ENCODE data around the gene DNAH6.
"Not testable (repeated sequence)": the region's sequence is repeated elsewhere in the genome, so short reads cannot be mapped to it uniquely, and the experiment has no call there.

The DNAH6 gene

DNA sequence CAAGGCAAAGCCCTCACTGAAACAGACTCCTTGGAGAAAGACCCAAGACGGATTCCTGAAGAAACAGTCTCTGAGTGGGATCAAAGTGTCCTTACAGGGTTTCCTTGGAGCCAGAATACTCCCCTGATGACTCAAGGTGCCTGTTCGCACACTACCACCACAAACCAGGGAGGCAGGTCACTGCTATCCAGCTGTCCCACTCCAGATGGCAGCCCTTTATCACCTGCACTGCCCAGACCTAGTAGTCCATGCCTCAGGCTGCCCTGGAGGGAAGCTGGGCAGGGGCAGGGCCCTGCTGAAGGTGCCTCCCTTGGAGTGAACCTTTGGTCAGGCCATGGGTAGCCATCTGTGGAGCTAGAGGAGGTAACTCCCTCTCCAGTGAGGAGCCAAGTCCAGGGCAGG lies 330.4 kb downstream of the DNAH6 start:
- peak; percentile 3 for DNase-seq

DNA sequence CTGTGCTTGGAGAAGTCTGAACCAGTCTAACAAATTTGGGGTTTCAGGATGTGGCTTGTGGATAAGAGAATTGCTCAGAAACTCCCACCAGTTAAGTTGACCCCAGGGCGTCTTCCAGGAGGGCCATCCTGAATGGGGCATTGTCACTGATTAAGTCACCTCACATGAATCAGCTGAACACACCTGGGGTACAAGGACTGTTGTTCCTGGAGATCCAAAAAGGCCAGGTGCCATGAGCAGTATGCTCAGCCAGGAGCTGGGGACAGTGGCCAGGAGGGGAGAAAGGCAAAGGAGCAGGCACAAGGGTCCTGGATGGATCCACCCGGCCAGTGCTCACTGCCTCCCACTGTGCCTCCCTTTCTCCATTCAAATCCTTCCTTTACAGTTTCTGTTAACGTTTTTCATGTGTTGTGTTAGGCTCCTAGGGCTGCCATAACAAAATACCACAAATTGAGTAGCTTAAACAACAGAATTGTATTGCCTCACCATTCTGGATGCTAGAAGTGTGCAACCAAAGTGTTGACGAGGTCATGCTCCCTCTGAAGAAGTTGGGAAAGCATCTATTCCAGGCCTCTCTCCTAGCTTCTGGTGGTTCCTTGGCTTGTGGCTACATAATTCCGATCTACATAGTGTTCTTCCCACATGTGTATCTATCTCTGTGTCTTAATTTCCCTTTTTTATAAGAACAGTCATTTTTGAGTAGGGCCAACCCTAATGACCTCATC lies 331.2 kb downstream of the DNAH6 start:
- no peak for DNase-seq

DNA sequence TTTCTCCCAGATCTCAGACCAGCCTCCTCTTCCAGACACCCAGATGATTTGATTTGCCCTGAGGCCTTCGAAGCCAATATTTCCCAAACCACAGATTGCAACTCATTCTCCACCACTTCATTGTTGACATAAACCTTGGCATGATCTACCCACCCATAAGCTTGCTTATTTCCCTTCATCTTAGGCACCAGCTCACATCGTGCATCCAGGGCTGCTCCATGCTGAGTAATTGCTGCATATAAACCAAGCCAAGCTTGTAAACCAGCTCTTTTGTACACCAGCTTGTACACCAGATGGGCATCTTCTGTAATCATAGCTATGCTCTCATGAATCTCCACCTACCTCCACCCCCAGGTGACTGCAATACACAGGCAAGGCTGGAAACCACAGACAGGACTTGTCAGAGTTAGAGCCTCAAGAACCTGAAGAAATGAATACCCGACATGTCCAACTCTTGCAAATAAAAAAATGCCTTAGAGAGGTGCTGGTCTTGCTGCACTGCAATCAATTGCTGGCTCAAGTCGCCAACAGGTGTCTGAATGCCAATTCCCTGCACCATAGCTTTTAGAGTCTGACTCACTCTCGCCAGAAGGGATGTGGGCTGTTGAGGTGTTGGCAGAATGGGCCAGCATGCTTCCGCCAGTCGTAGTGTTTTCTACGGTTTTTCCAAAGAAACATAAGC lies 333.1 kb downstream of the DNAH6 start:
- peak; percentile 97 for DNase-seq

DNA sequence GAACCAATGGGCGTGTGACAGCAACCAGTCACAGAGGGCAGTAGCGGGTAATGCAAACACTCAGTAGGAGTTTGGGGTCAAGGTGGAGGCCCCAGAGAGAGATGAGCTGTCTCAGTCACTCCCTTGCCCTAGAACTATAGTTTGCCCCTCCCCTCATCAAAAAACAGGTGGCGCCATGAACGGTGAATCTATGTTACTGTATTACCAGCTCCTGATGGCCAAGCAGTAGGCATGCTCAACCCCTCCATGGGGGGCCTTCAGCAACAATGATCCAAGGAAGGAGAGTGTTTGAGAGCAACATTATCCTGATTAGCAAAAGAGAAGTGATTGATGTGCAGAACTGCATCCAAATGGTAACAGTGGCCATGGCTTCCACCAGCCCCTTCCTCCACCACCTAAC lies 334.2 kb downstream of the DNAH6 start:
- DNase-seq: no peak

DNA sequence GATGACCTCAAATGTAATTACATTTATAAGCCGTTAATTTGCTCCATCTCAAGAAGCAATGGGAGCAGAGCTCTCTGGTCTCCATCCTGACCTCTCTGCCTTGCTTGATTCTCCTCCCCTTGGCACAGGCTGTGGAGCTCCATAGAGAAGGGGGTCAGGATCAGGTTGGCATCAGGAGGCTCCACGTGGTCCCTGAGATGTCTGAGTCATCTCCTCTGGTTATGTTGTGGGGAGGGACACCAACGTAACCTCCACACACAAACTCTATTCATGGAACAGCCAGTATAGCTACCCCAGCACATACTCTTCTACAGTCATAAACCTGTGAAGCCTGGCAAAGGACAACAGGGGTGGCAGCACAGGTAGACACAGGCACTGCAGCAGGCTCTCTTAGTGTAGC lies 335.6 kb downstream of the DNAH6 start:
- no peak for DNase-seq

DNA sequence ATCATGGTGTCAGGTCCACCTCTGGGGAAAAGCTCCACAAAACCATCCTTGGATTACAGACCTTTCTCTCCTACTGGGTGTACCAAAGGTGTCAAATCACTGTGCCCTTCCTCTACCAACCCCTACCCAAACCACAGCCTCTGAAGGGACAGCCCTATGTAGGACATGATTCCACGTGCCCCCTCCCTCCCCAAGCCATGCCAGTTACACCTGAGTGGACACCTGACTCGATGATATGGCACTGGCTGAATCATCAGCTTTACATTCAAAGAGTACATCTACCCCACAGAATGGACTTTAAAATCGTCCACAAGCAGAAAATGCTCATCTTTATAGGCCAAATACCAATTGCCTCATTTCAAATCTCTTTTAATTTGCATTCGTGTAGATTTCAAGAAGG lies 338.6 kb downstream of the DNAH6 start:
- no peak for DNase-seq

DNA sequence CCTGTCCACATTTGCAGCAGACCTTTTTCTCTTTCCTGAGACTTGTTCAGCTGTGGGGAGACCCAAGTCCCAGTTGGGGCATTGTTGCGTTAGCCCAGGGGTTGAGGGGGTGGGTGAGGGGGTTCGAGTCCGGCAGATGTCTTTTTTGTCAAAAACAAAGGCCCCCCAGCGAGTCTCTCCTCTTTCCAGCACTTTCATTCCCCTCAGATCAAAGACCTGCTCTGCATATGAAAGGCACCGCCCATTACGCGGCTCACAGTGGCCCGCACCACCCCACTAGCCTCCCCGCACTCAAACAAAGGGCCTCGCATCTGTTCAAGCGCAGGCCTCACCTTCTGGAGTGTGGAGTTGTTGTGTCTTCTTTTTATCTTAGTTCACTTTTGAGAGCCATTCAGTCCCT lies 339.4 kb downstream of the DNAH6 start:
- no peak for DNase-seq

DNA sequence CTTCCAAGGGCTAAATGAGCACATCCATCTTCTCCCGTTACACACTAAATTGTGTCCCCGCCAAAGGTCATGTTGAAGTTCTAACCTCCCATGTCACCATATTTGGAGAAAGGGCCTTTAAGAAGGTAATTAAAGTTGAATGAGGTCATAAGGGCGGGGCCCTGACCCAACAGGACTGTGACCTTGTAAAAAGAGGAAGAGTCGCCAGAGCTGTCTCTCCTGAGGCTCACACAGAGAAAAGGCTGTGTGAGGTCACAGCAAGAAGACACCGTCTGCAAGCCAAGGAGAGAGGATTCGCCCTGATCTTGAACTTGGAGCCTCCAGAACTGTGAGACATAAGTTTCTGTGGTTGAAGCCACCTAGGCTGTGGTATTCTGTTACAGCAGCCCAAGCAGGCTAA lies 340.5 kb downstream of the DNAH6 start:
- DNase-seq: no peak

DNA sequence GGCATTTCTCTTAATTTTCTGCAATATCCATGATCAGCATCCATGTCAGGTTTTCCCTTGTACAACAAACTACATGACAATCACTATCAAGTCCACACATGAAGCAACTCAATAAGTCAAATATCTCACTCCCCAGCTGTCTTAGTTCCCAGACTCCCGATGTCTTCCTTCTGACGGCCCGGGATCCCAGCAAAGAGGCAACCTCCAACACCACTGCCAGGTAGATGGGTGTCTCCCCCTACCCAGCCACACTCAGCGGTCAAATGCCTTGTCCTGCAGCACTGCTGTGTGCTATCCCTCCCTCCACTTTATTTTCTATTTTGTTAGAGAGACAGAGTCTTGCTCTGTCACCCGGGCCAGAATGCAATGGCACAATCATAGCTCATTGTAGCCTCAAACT lies 341.3 kb downstream of the DNAH6 start:
- no peak for DNase-seq

DNA sequence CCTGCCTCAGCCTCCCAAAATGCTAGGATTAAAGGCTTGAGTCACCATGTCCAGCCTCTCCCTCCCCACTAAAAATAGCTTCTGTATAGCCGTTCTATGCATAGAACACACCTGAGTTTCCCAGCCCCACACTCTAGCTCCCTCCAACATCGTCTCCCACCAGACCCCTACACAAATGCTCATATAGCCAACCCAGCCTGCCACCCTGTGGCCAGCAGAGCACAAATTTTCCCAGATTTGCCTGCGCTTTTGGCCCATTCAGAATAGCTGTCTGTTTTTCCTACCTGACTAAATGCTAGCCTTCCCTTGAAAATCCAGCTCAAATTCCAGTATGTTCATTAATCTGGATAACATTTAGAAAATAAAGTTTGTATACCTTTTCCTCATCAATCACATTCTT lies 341.8 kb downstream of the DNAH6 start:
- no peak for DNase-seq

DNA sequence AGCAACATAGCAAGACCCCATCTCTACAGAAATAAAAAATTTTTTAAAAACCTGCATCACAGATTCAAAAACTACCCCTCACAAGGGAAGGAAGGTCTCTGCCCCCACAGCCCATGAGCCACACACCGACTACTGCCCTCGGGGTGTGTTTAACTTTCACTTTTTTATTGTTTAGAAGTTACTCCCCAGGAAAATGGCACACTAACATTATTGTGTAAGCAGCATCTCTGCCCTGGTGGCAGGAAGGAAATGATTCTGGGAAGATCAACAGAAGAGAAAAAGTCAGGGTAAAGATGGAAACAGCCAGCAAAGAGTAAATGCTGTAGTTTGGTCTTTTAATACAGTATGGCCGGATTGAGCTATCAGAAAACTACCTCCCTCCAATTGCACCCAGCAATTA lies 342.6 kb downstream of the DNAH6 start:
- no peak for DNase-seq

DNA sequence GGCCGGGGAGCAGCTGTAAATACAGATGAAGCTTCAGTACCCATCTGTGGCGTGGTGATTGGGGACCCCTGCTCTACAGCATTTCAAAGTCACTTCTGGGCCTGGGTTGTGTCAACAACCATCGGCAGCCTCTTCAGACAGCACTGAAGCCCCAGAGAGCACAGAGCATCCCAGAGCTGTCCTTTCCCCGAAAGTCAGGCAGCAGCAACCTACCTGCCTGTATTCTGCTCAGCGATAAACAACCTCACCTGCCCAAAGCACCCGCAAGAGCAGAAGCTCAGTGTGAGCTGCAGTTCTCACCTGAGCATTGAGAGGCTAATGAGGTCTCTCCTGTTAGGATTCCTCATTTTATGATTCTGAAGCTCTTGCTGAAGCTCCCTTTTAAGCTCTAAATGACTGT lies 345.2 kb downstream of the DNAH6 start:
- no peak for DNase-seq

DNA sequence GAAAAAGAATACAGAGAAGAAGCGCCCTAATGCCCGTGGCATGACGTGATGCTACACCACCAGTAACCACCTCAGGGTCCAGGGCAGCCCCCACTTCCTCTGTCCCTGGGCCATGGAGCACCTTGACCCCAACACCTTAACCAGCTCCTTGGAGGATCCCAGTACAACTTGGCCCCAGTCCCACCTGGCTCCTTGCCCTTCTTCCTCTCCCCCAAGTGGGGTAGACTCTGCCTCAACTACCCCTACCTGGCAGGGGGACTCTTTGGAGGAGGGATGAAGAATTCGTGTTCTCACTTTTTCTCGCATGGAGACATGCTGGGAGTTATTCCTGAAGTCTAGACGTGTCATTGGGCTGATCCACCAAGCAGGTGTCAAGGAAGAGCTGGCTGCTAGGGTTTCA lies 345.7 kb downstream of the DNAH6 start:
- no peak for DNase-seq

DNA sequence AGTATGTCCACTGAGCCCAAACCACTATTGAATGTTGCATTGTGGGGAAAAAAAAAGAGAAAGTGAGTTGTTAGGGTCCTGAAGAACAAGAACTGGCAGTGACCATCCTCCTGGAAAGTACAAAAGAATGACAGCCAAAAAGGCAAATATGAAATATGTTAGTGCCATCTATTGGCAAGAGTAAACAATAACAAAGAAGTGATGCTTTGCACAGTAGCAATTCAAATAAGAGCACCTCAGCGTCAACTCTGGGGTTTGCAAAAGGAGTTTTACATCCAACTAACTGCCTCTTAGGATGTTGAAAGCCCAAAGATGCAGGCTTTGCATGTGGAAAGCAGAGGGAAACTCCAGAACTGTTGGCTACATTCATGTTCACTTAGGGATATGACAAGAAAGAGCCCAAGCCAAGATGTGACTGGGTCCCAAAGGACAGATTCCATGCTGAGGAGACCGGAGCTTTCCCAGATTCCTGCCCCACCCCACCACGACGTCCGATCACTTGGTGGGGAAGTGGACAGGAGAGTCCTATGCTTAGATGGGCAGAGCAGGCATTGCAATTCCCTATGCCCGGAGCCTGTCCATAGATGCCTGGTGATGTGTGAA lies 349.0 kb downstream of the DNAH6 start:
- DNase-seq: peak; percentile 14

DNA sequence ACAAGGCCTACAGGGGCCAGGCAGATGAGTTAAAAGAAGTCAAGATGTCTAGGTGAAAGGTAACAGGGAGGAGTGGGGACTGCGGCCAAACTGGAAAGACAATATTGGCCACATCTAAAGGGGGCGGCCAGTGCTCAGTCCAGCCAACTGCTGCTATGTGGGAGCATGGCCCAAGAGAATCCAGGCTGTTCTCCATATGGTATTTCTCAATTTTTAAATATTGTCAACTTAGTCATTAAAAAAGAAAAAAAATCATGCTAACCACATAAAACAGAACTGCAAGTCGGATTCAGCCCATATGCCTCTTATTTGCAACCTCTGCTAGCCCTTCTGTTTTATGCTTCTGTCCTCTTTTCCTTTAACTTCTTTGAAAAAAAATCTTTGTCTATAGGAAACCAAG lies 349.8 kb downstream of the DNAH6 start:
- DNase-seq: no peak

DNA sequence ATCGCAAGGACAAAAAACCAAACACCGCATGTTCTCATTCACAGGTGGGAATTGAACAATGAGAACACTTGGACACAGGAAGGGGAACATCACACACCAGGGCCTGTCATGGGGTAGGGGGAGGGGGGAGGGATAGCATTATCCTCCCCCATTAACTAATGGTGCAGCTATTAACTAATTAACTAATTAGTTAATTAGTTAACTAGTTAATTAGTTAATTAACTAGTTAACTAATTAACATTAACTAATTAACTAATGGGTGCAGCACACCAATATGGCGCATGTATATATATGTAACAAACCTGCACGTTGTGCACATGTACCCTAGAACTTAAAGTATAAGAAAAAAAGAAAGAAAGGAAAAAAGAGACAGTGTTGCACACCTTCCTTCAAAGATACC lies 352.0 kb downstream of the DNAH6 start:
- not testable (repeated sequence) for DNase-seq
